ENCODE data around the gene ROM1.
"Not testable (repeated sequence)": the region's sequence is repeated elsewhere in the genome, so short reads cannot be mapped to it uniquely, and the experiment has no call there.

Gene ROM1

DNA sequence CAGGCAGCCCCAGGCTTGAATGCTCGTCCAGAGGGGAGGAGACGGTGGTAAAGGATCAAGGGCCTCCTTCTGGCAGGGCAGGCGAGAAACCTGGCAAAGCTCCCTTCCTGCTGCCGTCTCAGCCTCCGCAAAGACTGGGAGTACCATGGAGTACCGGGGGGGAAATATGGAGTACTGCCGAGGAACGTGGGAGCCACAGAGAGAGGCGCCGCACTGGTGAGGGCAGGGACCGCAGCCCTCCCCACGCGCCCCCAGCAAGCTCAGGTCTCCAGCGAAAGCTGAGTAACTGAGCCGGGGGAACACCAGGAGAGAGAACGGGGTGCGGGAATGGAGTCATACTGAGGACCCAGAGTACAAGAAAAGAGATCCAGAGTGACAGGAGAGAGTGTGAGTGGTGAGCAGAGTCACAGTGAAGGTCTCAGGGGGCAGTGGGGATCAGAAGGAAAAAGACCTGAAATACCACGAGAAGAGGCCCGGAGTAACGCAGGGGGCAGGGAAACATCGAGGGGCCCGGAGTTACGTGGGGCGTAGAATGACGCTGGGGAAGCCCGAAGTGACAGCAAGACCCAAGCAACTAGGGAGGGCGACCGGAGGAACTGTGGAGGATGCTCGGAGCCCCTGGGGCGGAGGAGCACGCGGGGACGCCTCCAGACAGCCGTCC is 1.2 kb upstream of the ROM1 start:
- H3K27ac Mint-ChIP-seq, result peak overlapping the region; percentile 90
- H3K4me3 Mint-ChIP-seq, result peak overlapping the region; percentile 92
- no peaks in the 10 kb centered on the region for H3K9me3 Mint-ChIP-seq
- TF ChIP-seq, protein P1, sequence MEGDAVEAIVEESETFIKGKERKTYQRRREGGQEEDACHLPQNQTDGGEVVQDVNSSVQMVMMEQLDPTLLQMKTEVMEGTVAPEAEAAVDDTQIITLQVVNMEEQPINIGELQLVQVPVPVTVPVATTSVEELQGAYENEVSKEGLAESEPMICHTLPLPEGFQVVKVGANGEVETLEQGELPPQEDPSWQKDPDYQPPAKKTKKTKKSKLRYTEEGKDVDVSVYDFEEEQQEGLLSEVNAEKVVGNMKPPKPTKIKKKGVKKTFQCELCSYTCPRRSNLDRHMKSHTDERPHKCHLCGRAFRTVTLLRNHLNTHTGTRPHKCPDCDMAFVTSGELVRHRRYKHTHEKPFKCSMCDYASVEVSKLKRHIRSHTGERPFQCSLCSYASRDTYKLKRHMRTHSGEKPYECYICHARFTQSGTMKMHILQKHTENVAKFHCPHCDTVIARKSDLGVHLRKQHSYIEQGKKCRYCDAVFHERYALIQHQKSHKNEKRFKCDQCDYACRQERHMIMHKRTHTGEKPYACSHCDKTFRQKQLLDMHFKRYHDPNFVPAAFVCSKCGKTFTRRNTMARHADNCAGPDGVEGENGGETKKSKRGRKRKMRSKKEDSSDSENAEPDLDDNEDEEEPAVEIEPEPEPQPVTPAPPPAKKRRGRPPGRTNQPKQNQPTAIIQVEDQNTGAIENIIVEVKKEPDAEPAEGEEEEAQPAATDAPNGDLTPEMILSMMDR (IDR thresholded peaks at IDR 0.05), result no peak
- peaks cover 6% of the 10 kb centered on the region for H3K27me3 Mint-ChIP-seq (ENCODE audit: low read depth, poor library complexity)
- H3K4me1 Mint-ChIP-seq, result peaks cover 66% of the 10 kb centered on the region
- DNase-seq, result peak; percentile 44
- peaks cover 14% of the 10 kb centered on the region for H3K36me3 Mint-ChIP-seq (ENCODE audit: low read depth)

DNA sequence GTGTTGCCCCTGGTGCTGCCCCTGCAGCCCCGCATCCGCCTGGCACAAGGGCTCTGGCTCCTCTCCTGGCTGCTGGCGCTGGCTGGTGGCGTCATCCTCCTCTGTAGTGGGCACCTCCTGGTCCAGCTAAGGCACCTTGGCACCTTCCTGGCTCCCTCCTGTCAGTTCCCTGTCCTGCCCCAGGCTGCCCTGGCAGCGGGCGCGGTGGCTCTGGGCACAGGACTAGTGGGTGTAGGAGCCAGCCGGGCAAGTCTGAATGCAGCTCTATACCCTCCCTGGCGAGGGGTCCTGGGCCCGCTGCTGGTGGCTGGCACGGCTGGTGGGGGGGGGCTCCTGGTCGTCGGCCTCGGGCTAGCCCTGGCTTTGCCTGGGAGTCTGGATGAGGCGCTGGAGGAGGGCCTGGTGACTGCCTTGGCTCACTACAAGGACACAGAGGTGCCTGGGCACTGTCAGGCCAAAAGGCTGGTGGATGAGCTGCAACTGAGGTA is 278 bp downstream of the ROM1 start:
- TF ChIP-seq, protein P1 (IDR thresholded peaks at IDR 0.05), result no peak
- DNase-seq, result peak; percentile 28
- no peak overlapping the region for H3K4me3 Mint-ChIP-seq
- H3K36me3 Mint-ChIP-seq (ENCODE audit: low read depth), result peaks cover 5% of the 10 kb centered on the region
- peaks cover 52% of the 10 kb centered on the region for H3K4me1 Mint-ChIP-seq
- no peaks in the 10 kb centered on the region for H3K9me3 Mint-ChIP-seq
- peaks cover 3% of the 10 kb centered on the region for H3K27me3 Mint-ChIP-seq (ENCODE audit: low read depth, poor library complexity)
- H3K27ac Mint-ChIP-seq, result peak overlapping the region; percentile 90

DNA sequence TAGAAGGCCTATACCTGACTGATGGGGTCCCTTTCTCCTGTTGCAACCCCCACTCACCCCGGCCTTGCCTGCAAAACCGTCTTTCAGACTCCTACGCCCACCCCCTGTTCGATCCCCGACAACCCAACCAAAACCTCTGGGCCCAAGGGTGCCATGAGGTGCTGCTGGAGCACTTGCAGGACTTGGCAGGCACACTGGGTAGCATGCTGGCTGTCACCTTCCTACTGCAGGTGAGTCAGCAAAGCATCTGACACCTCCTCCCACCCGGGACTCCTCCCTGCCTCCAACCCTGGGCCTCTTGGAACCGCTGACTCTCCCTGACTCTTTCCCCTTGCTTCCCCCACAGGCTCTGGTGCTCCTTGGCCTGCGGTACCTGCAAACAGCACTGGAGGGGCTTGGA is 1.2 kb downstream of the ROM1 start:
- no peak for DNase-seq

DNA sequence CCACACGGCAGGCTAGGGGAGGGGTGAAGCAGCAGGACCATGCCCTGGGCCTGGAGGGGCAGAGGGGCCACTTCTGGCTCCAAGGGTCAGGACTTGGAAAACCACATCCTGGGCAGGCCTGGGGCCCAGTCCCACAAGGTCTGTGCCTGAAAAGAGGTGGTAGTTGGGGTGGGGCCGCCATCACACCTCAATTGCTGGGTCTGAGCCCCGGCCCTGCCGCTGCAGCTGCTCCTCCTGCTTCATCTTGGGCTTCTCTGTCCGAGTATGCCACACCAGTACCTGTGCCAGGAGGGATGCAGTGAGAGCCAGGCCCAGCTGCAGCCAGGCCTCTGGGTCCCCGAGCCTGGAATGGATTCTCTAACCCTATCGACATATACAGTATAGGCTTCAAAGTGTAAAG is 2.5 kb downstream of the ROM1 start:
- H3K4me3 Mint-ChIP-seq, result no peak overlapping the region
- no peaks in the 10 kb centered on the region for H3K9me3 Mint-ChIP-seq
- no peaks in the 10 kb centered on the region for H3K27me3 Mint-ChIP-seq (ENCODE audit: low read depth, poor library complexity)
- H3K36me3 Mint-ChIP-seq (ENCODE audit: low read depth), result peaks cover 12% of the 10 kb centered on the region
- peaks cover 43% of the 10 kb centered on the region for H3K4me1 Mint-ChIP-seq
- no peak overlapping the region for H3K27ac Mint-ChIP-seq
- TF ChIP-seq, protein P1 (IDR thresholded peaks at IDR 0.05), result no peak
- no peak for DNase-seq

More for the DNA sequence above, 1.2 kb downstream of the ROM1 start:
- TF ChIP-seq, protein P1 (IDR thresholded peaks at IDR 0.05), result no peak
- H3K4me1 Mint-ChIP-seq, result peaks cover 47% of the 10 kb centered on the region
- H3K27me3 Mint-ChIP-seq (ENCODE audit: low read depth, poor library complexity), result peaks cover 3% of the 10 kb centered on the region
- no peaks in the 10 kb centered on the region for H3K9me3 Mint-ChIP-seq
- H3K27ac Mint-ChIP-seq, result peak overlapping the region; percentile 90
- H3K4me3 Mint-ChIP-seq, result no peak overlapping the region
- peaks cover 10% of the 10 kb centered on the region for H3K36me3 Mint-ChIP-seq (ENCODE audit: low read depth)

DNA sequence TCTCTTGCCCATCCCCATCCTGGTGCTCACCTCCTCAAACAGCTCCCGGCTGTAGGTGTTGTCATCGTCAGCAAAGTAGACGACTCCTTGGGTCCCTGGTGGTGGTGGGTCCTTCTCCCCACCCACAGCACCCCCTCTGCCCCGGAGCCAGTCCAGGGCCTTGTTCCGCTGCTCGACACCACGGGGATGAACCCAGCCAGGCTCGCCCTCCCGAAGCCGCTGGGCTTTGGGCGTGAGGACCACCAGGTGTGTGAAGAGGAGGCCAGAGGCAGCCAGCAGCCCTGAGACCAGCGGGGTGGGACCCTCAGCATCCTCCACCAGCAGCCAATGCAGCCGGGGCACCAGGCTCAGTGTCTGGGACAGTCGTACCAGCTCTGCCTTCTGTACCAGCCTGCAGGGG is 3.9 kb downstream of the ROM1 start:
- DNase-seq; H3K27me3 Mint-ChIP-seq (ENCODE audit: low read depth, poor library complexity); H3K9me3 Mint-ChIP-seq; H3K4me3 Mint-ChIP-seq; H3K27ac Mint-ChIP-seq: not testable (repeated sequence)
- peaks cover 12% of the 10 kb centered on the region for H3K36me3 Mint-ChIP-seq (ENCODE audit: low read depth)
- H3K4me1 Mint-ChIP-seq, result peaks cover 40% of the 10 kb centered on the region

DNA sequence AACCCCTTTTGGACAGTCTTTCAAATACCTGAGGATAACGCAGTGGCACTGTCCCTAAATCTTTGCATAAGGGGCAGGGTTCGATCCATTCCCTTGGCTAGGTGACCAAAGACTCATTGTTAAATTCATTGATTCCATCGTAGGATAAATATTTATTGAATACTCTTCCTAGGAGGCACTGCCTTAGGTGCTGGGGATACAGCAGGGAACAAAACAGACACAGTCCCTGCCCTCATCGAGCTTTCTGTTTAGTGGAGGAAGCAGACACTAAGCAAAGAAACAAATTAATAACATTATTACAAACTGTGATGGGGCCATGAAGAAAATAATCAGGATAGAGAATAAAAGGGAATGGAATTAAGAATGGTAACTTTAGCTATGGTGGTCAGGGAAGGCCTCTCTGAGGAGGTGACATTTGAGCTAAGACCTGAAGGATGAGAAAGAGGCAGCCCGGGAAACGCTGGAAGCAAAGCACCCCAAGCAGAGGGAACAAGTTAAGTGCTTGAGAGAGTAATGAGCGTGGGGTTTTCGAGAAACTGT is 8.0 kb downstream of the ROM1 start:
- no peak for DNase-seq
- TF ChIP-seq, protein P1 (IDR thresholded peaks at IDR 0.05), result no peak

More for the DNA sequence above, 8.0 kb downstream of the ROM1 start:
- H3K36me3 Mint-ChIP-seq (ENCODE audit: low read depth), result peaks cover 20% of the 10 kb centered on the region
- peaks cover 27% of the 10 kb centered on the region for H3K4me1 Mint-ChIP-seq
- H3K27me3 Mint-ChIP-seq (ENCODE audit: low read depth, poor library complexity), result peaks cover 6% of the 10 kb centered on the region
- H3K4me3 Mint-ChIP-seq, result peak overlapping the region; percentile 96
- no peaks in the 10 kb centered on the region for H3K9me3 Mint-ChIP-seq
- H3K27ac Mint-ChIP-seq, result peak overlapping the region; percentile 99

All from nephron progenitor cell (in vitro differentiated cells).